GM18867 (cell line): ENCODE measurements around the gene EXOC2.
"Not testable (repeated sequence)": the region's sequence is repeated elsewhere in the genome, so short reads cannot be mapped to it uniquely, and the experiment has no call there.

Experiments used
- ATAC-seq: cut with Tn5 transposase; IDR thresholded peaks from one replicate; pipeline ENCODE4 v1.9.1; 2021; ENCODE audit warnings: mild to moderate bottlenecking, moderate library complexity; ENCODE audit not compliant: unreplicated experiment

EXOC2 gene

GRCh38 chr6:710601-711571 lies 17.9 kb upstream of the EXOC2 start:
- peak; percentile 88 for ATAC-seq

DNA sequence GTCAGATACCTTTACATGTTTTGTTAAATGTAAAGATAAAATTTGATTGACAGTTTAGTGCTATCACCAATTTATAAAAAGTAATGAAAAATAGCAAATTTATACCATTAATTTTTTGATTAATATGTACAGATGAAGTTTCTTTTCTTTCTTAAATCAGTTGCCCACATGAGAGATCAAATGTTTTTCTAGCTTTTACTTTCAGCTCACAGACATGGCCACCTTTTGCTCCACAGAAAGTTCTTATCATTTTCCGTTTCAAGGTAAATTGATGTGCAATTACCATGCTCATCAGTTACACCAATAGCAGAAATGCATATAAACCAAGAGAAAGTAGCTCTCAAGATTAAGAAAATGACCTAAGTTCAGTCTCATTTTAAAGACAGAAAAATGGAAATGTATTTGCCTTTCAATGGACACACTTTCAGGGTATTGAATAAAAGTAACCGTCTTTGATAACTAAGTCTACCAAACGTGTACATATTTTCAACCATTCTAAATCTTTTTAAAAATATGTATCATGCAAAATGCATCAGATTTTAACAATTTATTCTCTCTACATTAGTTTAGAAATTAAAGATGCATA lies 16.6 kb upstream of the EXOC2 start:
- no peak for ATAC-seq

DNA sequence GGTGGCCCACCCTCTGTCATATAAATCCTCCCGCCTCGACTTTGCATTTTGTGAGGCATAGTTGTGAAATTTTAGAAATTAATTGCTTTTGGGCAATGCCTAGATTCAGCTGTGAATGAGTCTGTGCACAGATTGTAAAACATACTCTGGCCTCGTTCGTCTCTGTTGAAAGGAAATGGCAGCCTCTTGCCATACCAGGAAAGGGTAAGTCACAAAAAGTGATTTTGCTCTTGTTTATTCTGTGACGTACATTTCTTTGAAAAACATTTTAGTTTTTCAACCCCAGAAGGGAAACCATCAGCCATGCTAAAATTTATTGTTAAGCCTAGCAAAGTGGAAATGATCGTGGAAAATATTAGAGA lies 15.3 kb upstream of the EXOC2 start:
- ATAC-seq, result no peak

GRCh38 chr6:707576-708236 lies 14.8 kb upstream of the EXOC2 start:
- ATAC-seq, result no peak

GRCh38 chr6:706819-707381 lies 14.0 kb upstream of the EXOC2 start:
- ATAC-seq, result no peak

DNA sequence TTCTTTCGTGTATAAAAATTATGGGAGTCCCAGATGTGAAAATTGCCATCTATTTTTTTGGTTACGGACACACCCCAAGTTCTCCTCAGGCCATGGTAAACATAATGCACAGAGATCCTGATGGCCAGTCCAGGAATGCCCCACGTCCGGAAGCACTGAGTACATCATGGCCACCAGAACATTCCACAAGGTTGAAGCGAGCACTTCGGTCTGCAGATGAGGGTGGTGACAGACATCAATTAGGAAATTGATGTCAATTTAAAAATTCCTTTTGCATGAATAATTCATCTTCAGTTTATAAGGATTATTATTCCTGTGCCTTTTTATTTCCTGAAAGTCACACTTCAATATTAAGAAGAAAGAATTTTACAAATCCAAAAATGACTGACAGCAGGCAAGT lies 13.2 kb upstream of the EXOC2 start:
- no peak for ATAC-seq

DNA sequence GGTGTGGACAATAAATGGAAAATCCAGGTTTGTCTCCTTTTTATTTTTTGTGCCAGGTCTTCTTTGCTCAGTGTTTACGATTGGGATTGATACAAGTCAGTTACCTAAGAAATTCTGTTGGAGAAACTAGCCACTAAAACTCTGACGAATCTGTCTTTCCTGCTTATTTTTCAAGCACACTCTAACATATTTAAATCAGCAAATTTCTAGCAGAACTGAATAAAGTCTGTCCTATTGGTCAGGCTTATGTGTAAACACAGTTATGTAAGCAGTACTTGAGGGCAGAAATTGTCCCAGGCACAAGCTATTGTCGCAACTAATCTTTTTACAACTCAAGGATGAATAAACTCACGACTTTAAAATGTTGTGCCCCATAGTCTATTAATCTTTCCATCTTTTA lies 12.1 kb upstream of the EXOC2 start:
- ATAC-seq, result no peak

DNA sequence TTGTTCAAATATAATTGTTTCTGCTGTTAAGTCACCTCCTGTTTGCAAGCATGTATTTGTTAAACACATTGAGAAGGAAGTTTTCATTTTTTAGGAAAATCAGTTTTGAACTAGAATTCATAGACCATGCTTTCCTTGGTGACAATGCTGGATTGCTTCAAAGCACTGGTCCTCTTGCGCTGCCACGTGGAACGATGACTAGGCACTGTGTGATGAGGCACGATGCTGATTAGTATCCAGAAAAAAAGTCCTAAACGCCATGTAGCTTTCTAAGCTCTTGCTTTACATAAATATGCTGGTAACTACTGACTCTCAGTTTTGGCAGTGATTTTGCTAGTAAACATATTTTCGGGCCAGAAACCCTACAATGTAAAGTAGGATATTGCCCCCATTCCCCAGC lies 11.1 kb upstream of the EXOC2 start:
- ATAC-seq, result no peak

DNA sequence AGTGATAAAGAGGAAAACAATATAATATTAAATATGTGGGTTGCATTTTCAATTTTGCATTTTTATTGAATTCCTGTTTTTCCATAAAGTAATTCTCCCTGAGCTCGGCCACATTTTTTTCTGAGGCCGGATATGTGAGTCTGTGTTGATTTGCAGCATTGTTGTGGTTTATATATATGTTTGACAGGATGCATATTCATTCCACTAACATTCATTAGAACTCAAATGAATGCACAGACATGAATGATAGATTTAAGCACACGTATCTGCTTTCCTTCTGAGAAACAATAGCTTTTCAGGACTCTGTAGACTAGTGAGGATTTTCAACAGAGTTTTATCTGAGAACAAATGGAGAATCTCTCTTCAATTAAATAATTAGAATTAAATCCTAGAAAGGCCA lies 10.6 kb upstream of the EXOC2 start:
- ATAC-seq, result no peak

DNA sequence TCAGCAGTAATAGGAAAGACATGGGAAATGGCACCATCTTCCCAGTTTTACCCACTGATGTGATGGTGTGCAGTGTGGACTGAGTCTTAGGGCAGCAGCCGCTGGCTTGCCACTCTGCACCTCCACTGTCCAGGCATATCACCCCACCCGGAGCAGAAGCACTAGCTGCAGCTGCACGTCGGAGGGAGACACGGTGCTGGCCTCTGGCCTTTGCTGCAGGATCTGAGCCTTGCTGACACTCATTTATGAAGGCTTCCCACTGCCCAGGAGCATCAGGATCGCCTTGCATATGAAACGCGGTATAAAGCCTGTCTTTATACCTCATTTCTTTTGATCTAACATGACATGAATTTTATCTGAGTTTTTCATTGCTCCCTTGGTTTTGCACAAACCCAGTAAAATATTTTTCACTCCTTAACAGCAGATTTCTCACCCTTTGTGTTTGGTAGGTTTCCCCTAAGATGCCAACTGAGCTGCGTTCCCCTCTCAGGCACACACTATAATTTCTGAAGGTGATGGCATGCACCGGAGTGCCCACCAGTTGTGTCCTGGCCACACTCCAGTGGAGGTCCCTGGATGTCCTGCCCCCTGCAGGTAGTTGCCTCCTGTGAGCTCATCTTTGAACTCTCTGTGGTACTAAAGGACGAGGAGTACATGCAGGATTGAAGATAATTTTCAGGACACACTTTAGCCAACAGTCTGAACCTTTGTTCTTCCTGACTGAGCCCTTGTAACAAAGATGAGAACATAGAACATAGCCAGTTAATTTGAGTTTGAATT lies 9.0 kb upstream of the EXOC2 start:
- ATAC-seq, result no peak

DNA sequence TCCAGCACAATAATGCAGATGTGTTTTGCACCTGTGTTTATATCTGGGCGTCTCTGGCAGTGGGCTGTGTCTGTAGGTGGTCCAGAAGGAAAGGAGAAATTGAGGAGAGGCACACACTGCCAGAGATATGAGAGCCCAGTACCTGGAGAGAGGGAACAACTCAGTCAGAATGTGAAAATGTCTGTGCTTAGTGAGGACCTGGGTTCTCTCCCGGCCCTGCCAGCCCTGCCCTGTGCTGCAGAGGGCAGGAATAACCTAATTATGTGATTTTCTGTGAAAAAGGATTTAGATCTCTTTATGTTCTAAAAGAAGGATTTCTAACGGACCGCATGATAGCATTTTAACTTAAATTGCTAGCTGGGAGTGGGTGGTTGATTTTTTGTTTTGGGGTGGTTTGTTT lies 8.3 kb upstream of the EXOC2 start:
- no peak for ATAC-seq

GRCh38 chr6:700490-700889 lies 7.6 kb upstream of the EXOC2 start:
- ATAC-seq, result no peak

- ATAC-seq, result no peak
Observed at GRCh38 chr6:699319-699718, 6.4 kb upstream of the EXOC2 start.

- ATAC-seq, result not testable (repeated sequence)
Observed at GRCh38 chr6:694431-695126, 1.6 kb upstream of the EXOC2 start.

DNA sequence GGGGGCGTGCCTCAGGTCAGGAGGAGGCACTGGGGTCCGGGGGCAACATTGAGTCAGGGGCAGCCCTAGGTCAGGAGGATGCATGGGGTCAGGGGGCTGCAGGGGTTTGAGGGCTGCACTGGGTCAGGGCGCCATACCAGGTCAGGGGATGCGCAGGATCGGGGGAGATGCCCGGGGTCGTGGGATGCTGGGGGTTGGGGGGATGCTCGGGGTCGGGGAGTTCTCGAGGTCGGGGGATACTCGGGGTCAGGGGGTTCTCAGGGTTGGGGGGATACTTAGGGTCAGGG lies 727 bp upstream of the EXOC2 start:
- no peak for ATAC-seq

DNA sequence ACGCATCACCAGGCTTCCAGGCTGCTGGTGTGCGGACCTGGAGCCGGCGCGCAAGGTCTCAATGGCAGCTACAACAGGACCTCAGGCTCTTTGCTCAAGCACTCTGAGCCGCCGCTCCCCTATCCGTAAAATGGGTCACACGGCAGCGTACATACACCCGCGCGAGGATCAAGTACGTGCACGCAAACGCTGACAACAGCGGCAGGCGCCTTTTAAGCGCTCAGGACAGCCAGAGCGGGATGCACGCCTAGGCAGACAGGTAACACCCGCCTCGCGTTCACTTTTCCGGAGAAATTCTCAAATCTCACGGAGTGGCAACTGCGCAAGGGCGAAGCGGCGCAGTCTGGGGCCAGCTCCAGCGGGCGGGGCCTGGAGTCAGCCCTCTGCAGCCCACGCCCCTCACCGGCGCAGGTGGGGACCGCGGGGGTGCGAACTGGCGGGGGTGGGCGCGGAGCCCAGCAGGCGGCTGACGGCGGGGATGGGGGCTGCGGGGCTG lies 535 bp downstream of the EXOC2 start:
- peak; percentile 77 for ATAC-seq

DNA sequence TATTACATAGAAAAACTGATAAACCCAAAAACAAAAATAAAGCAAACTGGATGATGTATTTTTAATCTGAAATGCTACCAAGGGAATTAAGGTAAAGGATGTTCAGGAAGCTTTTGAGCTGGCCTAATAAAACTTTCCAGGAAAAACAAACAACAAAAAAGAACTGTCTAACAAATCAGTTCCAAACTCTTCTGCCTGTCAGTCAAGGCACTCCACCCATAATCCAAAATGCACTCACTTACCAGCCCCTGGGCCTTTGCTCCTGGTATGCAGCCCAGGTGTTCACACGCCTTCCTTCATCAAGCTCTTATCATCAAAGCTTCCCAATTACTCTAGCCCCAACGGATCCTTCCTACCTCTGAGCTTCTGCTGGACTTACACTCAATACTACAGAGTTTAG lies 3.7 kb downstream of the EXOC2 start:
- no peak for ATAC-seq

DNA sequence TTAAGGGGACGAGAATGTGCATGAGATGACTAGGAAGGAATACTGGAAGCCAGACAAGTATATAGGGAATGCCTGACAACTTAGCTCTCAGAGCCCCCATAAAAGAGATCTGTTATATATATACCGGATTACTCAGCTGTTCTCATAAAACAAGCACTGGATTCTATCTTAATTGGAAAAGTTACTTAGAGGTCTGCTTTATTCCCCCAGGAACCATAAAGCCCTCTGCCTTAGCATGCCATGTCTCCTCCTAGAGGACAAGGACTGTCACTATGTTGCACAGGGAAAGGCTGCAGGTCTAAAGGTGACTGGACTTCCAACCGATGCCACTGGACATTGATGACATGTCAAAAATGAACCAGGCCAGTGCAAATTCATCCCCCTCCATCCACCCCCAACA lies 6.4 kb downstream of the EXOC2 start:
- no peak for ATAC-seq

GRCh38 chr6:684831-685636 lies 7.9 kb downstream of the EXOC2 start:
- ATAC-seq, result peak; percentile 89
